HEK293 (cell line): ENCODE measurements around the gene RGS7.

ENCODE experiments used
- CTCF ChIA-PET: fragments of 350-600 bp; formaldehyde crosslinking; extraction: SDS; loops from one replicate; lab custom pipeline; 2021; ENCODE audit warnings: antibody characterized with exemption; lab: Yijun Ruan, JAX
- POLR2A ChIA-PET: fragments of 300-600 bp; formaldehyde crosslinking; extraction: SDS; loops from one replicate; lab custom pipeline; 2020; ENCODE audit warnings: antibody characterized with exemption, inconsistent platforms; lab: Yijun Ruan, JAX
- H3K27ac ChIP-seq: fragments of 200-500 bp; sonication (Bioruptor generic); 2 replicates; pipeline ENCODE4 v1.5.1; 2014; ENCODE audit warnings: low read depth, low read length, control low read depth, inconsistent platforms; ENCODE audit errors: extremely low read depth
- H3K36me3 ChIP-seq, 2 experiments: fragments of 200-500 bp in 1 of 2; sonication (Bioruptor generic) in 1 of 2; 1 replicate in 1 of 2; 2 replicates in 1 of 2; pipeline ENCODE4 v1.5.1; 2014 to 2017; ENCODE audit warnings: inconsistent platforms in 2 of 2, low read length in 2 of 2; ENCODE audit not compliant: control insufficient read depth in 2 of 2, insufficient read depth in 1 of 2
- H3K4me1 ChIP-seq: fragments of 200-500 bp; sonication (Bioruptor generic); 2 replicates; pipeline ENCODE4 v1.5.1; 2014; ENCODE audit warnings: mild to moderate bottlenecking, low read length, inconsistent platforms; ENCODE audit not compliant: control insufficient read depth, insufficient read depth
- H3K4me3 ChIP-seq: 2 replicates; pipeline ENCODE4 v1.5.1; 2011; ENCODE audit warnings: low read depth, mild to moderate bottlenecking, control low read depth, low read length, moderate library complexity
- H3K9me3 ChIP-seq: fragments of 200-500 bp; sonication (Bioruptor generic); 2 replicates; pipeline ENCODE4 v1.5.1; 2014; ENCODE audit warnings: low read depth, low read length, inconsistent platforms; ENCODE audit not compliant: control insufficient read depth, insufficient read depth
- GFI1B ChIP-seq: fragments of 450-650 bp; formaldehyde crosslinking; IDR thresholded peaks from 2 replicates; pipeline ENCODE4 v1.5.1; 2016; ENCODE audit warnings: missing biosample characterization, missing genetic modification characterization
- GLIS1 ChIP-seq: fragments of 450-650 bp; formaldehyde crosslinking; IDR thresholded peaks from 2 replicates; pipeline ENCODE4 v1.5.1; 2016; ENCODE audit warnings: missing biosample characterization, missing genetic modification characterization
- INSM2 ChIP-seq: fragments of 450-650 bp; formaldehyde crosslinking; IDR thresholded peaks from 2 replicates; pipeline ENCODE4 v1.5.1; 2016; ENCODE audit warnings: missing biosample characterization, missing genetic modification characterization
- KLF7 ChIP-seq: fragments of 450-650 bp; formaldehyde crosslinking; IDR thresholded peaks from 2 replicates; pipeline ENCODE4 v1.5.1; 2016; ENCODE audit warnings: missing biosample characterization, missing genetic modification characterization, borderline replicate concordance
- MEIS1 ChIP-seq: sonication (generic); formaldehyde crosslinking; IDR thresholded peaks from 2 replicates; pipeline ENCODE4 v1.8.1; 2022; ENCODE audit warnings: missing genetic modification reagents, mild to moderate bottlenecking, borderline replicate concordance
- REPIN1 ChIP-seq: fragments of 450-650 bp; formaldehyde crosslinking; IDR thresholded peaks from 2 replicates; pipeline ENCODE4 v1.5.1; 2017; ENCODE audit warnings: missing biosample characterization, missing genetic modification characterization, low read depth
- SETDB1 ChIP-seq: IDR thresholded peaks from one replicate; pipeline ENCODE4 v1.6.1; 2017; ENCODE audit warnings: mild to moderate bottlenecking, low read length, moderate library complexity, mixed read lengths; ENCODE audit not compliant: insufficient read length
- YY2 ChIP-seq: fragments of 450-650 bp; formaldehyde crosslinking; IDR thresholded peaks from 2 replicates; pipeline ENCODE4 v1.5.1; 2016; ENCODE audit warnings: missing biosample characterization, missing genetic modification characterization
- ZBTB20 ChIP-seq: fragments of 450-650 bp; formaldehyde crosslinking; IDR thresholded peaks from 2 replicates; pipeline ENCODE4 v1.5.1; 2016; ENCODE audit warnings: missing biosample characterization, missing genetic modification characterization
- ZNF10 ChIP-seq: fragments of 450-650 bp; formaldehyde crosslinking; IDR thresholded peaks from 2 replicates; pipeline ENCODE4 v1.5.1; 2017; ENCODE audit warnings: missing biosample characterization, missing genetic modification characterization
- ZNF133 ChIP-seq: fragments of 450-650 bp; formaldehyde crosslinking; IDR thresholded peaks from 2 replicates; pipeline ENCODE4 v1.5.1; 2016; ENCODE audit warnings: missing biosample characterization, missing genetic modification characterization
- ZNF148 ChIP-seq: fragments of 450-650 bp; formaldehyde crosslinking; IDR thresholded peaks from 2 replicates; pipeline ENCODE4 v1.5.0; 2017; ENCODE audit warnings: missing biosample characterization, missing genetic modification characterization, borderline replicate concordance
- ZNF24 ChIP-seq: fragments of 450-650 bp; formaldehyde crosslinking; IDR thresholded peaks from 2 replicates; pipeline ENCODE4 v1.5.1; 2016; ENCODE audit warnings: missing biosample characterization, missing genetic modification characterization
- ZNF266 ChIP-seq: fragments of 450-650 bp; formaldehyde crosslinking; IDR thresholded peaks from 2 replicates; pipeline ENCODE4 v1.5.1; 2016; ENCODE audit warnings: missing biosample characterization, missing genetic modification characterization, low read depth
- ZNF280D ChIP-seq: fragments of 450-650 bp; formaldehyde crosslinking; IDR thresholded peaks from 2 replicates; pipeline ENCODE4 v1.5.1; 2016; ENCODE audit warnings: missing biosample characterization, missing genetic modification characterization
- ZNF530 ChIP-seq: fragments of 450-650 bp; formaldehyde crosslinking; IDR thresholded peaks from 2 replicates; pipeline ENCODE4 v1.5.1; 2016; ENCODE audit warnings: low read depth, missing biosample characterization, missing genetic modification characterization
- ZNF548 ChIP-seq: fragments of 450-650 bp; formaldehyde crosslinking; IDR thresholded peaks from 2 replicates; pipeline ENCODE4 v1.5.1; 2016; ENCODE audit warnings: missing biosample characterization, missing genetic modification characterization
- ZNF585B ChIP-seq: fragments of 450-650 bp; formaldehyde crosslinking; IDR thresholded peaks from 2 replicates; pipeline ENCODE4 v1.5.1; 2016; ENCODE audit warnings: missing biosample characterization, missing genetic modification characterization
- ZNF629 ChIP-seq: fragments of 450-650 bp; formaldehyde crosslinking; IDR thresholded peaks from 2 replicates; pipeline ENCODE4 v1.5.1; 2017; ENCODE audit warnings: missing biosample characterization, missing genetic modification characterization
- ZNF664 ChIP-seq: fragments of 450-650 bp; formaldehyde crosslinking; IDR thresholded peaks from 2 replicates; pipeline ENCODE4 v1.5.1; 2016; ENCODE audit warnings: missing biosample characterization, missing genetic modification characterization
- ZNF791 ChIP-seq: fragments of 450-650 bp; formaldehyde crosslinking; IDR thresholded peaks from 2 replicates; pipeline ENCODE4 v1.5.1; 2016; ENCODE audit warnings: missing biosample characterization, missing genetic modification characterization
- ZNF830 ChIP-seq: fragments of 450-650 bp; IDR thresholded peaks from 2 replicates; pipeline ENCODE4 v1.5.0; 2018; ENCODE audit warnings: missing biosample characterization, missing genetic modification characterization, low read depth, mild to moderate bottlenecking, moderate library complexity
- ZNF837 ChIP-seq: fragments of 450-650 bp; formaldehyde crosslinking; IDR thresholded peaks from 2 replicates; pipeline ENCODE4 v1.5.1; 2016; ENCODE audit warnings: missing biosample characterization, missing genetic modification characterization
- TF ChIP-seq, protein P1 (sequence below): fragments of 450-650 bp; formaldehyde crosslinking; IDR thresholded peaks from 2 replicates; pipeline ENCODE4 v1.5.1; 2016; ENCODE audit warnings: missing biosample characterization, missing genetic modification characterization, low read depth

RGS7 gene

DNA sequence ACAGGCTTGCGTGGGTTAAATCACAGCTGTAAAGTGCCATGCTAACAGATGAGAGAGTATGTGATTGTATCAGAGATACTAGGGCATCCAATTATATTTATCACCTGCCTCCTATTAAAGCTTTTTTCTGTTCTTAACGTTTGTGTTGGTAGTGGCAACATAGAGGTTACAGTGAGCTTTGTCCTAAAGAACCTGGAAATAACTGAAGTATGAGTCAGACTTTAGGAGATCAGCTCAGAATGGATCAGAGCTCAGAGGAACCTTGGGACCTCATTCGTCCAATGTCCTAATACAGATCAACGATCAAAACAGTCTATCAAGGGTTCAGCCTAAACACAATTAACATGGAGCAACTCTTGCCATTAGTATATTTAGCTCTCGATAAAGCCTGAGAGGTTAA is 81.0 kb downstream of the RGS7 start:
- Histone ChIP-seq H3K27ac (no peak overlapping the region), H3K36me3 (no peaks in the 10 kb centered on the region), H3K4me3 (no peak overlapping the region), H3K4me1 (no peaks in the 10 kb centered on the region), H3K9me3 (0 out of 2 replicates have a peak, but pooled peaks cover 4% of the 10 kb centered on the region)
- ChIA-PET POLR2A (no interaction called here), CTCF (interaction anchor here (0.6 kb wide), 1 partner anchor 592 kb away, joined by 3 read pairs; no protein-coding TSS in a partner anchor)
- TF ChIP-seq ZNF629: no peak
- no peak for TF ChIP-seq ZNF791 (tag by site-specific recombination)

DNA sequence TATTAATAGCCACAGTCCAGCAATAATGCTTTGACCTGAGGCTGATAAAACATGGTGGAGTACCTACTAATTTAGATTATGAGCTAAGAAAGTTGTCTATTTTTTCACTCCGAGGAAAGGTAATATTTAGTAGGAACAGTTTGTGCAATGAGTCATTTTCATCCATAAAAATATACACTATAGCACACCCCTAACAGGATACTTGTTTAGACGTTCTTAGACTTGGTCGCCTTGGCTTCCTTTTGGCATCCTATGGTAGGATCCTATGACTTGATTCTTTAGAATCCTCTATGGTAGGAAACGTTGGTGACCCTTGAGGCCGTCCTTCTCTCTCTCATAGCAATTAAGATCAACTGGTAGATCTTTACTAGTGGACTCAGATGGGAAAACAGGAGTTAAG is 81.8 kb downstream of the RGS7 start:
- H3K4me3 ChIP-seq: no peak overlapping the region
- 0 out of 2 replicates have a peak, but pooled peaks cover 4% of the 10 kb centered on the region for H3K9me3 ChIP-seq
- no peaks in the 10 kb centered on the region for H3K4me1 ChIP-seq
- no peaks in the 10 kb centered on the region for H3K36me3 ChIP-seq
- TF ChIP-seq KLF7 (tag by site-specific recombination) (no peak), GLIS1 (no peak), ZNF24 (no peak), INSM2 (tag by site-specific recombination) (no peak), REPIN1 (tag by site-specific recombination) (no peak)
- ChIA-PET POLR2A (no interaction called here), CTCF (interaction anchor here (0.6 kb wide), 1 partner anchor 208 kb away, joined by 5 read pairs; no protein-coding TSS in a partner anchor)
- H3K27ac ChIP-seq: no peak overlapping the region

DNA sequence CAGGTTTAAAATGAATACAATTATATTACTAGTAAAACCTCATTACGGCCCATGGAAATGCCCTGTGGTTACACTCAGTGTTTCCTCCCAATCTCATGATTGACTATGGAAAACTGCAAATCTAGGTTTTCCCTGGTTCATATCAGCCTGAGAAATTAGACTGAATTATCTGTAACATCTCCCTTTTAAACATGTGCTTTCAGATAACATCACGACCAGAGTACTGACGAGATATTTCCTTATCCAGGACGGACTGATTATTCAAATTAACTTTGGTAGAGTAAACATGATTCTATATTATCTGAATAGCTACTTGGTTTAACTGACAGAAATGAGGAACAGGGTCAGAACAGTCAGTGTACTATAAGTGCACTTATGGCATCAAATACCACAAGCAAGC is 82.3 kb downstream of the RGS7 start:
- ChIA-PET CTCF (interaction anchor here (0.6 kb wide), 1 partner anchor 208 kb away, joined by 5 read pairs; no protein-coding TSS in a partner anchor), POLR2A (interaction anchor here (0.5 kb wide), 1 partner anchor 23 kb away, joined by 4 read pairs; no protein-coding TSS in a partner anchor)
- H3K27ac ChIP-seq: no peak overlapping the region
- no peak overlapping the region for H3K4me3 ChIP-seq
- no peaks in the 10 kb centered on the region for H3K4me1 ChIP-seq
- 0 out of 2 replicates have a peak, but pooled peaks cover 4% of the 10 kb centered on the region for H3K9me3 ChIP-seq
- H3K36me3 ChIP-seq: no peaks in the 10 kb centered on the region
- TF ChIP-seq ZNF280D (tag by site-specific recombination): no peak
- no peak for TF ChIP-seq ZNF664 (tag by site-specific recombination)
- TF ChIP-seq ZNF10 (tag by site-specific recombination): no peak
- TF ChIP-seq SETDB1: no peak
- TF ChIP-seq ZNF133 (tag by site-specific recombination): no peak
- no peak for TF ChIP-seq ZNF837 (tag by site-specific recombination)
- TF ChIP-seq MEIS1: no peak
- TF ChIP-seq, protein P1, sequence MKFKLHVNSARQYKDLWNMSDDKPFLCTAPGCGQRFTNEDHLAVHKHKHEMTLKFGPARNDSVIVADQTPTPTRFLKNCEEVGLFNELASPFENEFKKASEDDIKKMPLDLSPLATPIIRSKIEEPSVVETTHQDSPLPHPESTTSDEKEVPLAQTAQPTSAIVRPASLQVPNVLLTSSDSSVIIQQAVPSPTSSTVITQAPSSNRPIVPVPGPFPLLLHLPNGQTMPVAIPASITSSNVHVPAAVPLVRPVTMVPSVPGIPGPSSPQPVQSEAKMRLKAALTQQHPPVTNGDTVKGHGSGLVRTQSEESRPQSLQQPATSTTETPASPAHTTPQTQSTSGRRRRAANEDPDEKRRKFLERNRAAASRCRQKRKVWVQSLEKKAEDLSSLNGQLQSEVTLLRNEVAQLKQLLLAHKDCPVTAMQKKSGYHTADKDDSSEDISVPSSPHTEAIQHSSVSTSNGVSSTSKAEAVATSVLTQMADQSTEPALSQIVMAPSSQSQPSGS (tag by site-specific recombination): no peak
- TF ChIP-seq ZNF548: no peak
- no peak for TF ChIP-seq ZNF148 (tag by site-specific recombination)
- no peak for TF ChIP-seq ZNF266 (tag by site-specific recombination)
- no peak for TF ChIP-seq ZNF585B (tag by site-specific recombination)
- no peak for TF ChIP-seq ZNF830
- TF ChIP-seq ZBTB20 (tag by site-specific recombination): no peak
- TF ChIP-seq GFI1B: no peak
- no peak for TF ChIP-seq YY2 (tag by site-specific recombination)
- TF ChIP-seq ZNF530 (tag by site-specific recombination): no peak
